Panc1 (cell line): Measurements from ENCODE around the gene ITSN2.

Experiments
- CTCF ChIP-seq: fragments of 450-650 bp; IDR thresholded peaks from 2 replicates; pipeline ENCODE4 v1.5.1; 2017; ENCODE audit warnings: mild to moderate bottlenecking
- POLR2AphosphoS5 ChIP-seq: IDR thresholded peaks from 2 replicates; pipeline ENCODE4 v1.6.1; 2012; ENCODE audit warnings: mild to moderate bottlenecking, low read depth, low read length, moderate library complexity
- REST ChIP-seq, 2 experiments: IDR thresholded peaks; 2 replicates each; pipeline ENCODE4 v1.6.1; 2011 to 2012; ENCODE audit warnings: low read depth in 2 of 2, control low read depth in 1 of 2, low read length in 1 of 2, mild to moderate bottlenecking in 1 of 2, moderate library complexity in 1 of 2; ENCODE audit not compliant: insufficient read depth in 1 of 2
- TCF7L2 ChIP-seq: IDR thresholded peaks from 2 replicates; pipeline ENCODE4 v1.6.1; 2011; ENCODE audit warnings: mild to moderate bottlenecking, low read depth, low read length, inconsistent platforms

GRCh38 chr2:24287171-24287570 lies 73.2 kb downstream of the ITSN2 start:
- TF ChIP-seq CTCF (no peak), REST (IDR thresholded peaks at IDR 0.05; ENCODE audit: insufficient read depth in 1 of 2, low read depth in 2 of 2, low read length in 1 of 2) (no peak), POLR2AphosphoS5 (no peak), TCF7L2 (no peak)
